Stimulated activated CD8-positive, alpha-beta memory T cell treated with anti-CD3 and anti-CD28 coated beads, Interleukin-12 subunit alpha, Interleukin-12 subunit beta, amount 100 ng/mL, for 24 hours (primary cell): ENCODE results near the gene NEK4.

Experiments used
- DNase-seq: peaks from one replicate; pipeline ENCODE4 v3.0.0-alpha.2; 2020; ENCODE audit errors: extremely low read depth

The NEK4 gene

GRCh38 chr3:52770496-52771333, at the start of gene NEK4:
NEK4 (minus strand) TSS chr3:52770940; CDS start chr3:52770746, 194 bp downstream.
- peak; percentile 68 for DNase-seq

- no peak for DNase-seq
Measured at GRCh38 chr3:52819936-52820335, 49.2 kb upstream of the NEK4 start.

- no peak for DNase-seq
Measured at GRCh38 chr3:52817860-52818259, 47.1 kb upstream of the NEK4 start.

- DNase-seq = no peak
Measured at GRCh38 chr3:52817221-52817620, 46.5 kb upstream of the NEK4 start.

DNA sequence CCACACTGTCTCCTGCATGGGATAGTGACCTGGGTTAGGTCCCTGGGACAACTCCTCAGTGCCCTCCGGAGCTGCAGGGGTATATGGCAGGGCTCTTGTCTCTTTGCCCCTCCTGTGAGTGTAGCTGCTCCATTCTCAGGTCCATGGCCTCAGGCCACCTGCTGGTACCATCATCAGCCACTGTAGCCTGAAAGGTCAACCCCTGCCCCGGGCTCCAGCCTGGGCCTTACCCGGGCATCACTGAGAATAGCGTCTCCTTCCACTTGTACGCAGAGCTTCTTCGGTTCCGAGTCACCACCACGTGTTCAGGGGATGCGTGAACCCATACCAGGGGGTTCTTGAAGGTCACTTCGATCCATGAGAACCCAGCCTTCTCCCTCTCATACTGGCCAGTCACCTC, 45.9 kb upstream of the NEK4 start:
- DNase-seq = no peak

DNA sequence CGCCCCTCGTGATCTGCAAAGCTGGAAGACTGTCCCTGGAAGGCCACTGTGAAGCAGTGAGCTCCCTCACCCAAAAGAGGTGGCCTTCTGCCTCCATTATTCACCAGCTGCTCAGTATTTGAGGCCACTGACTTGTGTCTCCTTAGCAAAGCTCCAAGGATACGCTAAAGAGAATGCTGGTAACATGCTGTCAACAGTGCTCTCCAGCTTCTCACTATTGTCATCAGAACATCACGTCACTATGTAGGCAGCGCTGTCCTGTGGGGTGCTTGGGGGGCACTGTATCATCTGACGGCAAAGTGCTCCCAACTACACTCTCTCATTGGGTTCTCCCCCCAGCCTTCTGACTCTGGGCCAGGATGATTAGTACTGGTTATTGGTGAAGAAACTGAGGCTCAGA, 45.5 kb upstream of the NEK4 start:
- DNase-seq = no peak

- no peak for DNase-seq
Measured at GRCh38 chr3:52813810-52814209, 43.1 kb upstream of the NEK4 start.

GRCh38 chr3:52811452-52812011, 40.8 kb upstream of the NEK4 start:
- no peak for DNase-seq

- DNase-seq = no peak
Measured at GRCh38 chr3:52810923-52811322, 40.2 kb upstream of the NEK4 start.

DNA sequence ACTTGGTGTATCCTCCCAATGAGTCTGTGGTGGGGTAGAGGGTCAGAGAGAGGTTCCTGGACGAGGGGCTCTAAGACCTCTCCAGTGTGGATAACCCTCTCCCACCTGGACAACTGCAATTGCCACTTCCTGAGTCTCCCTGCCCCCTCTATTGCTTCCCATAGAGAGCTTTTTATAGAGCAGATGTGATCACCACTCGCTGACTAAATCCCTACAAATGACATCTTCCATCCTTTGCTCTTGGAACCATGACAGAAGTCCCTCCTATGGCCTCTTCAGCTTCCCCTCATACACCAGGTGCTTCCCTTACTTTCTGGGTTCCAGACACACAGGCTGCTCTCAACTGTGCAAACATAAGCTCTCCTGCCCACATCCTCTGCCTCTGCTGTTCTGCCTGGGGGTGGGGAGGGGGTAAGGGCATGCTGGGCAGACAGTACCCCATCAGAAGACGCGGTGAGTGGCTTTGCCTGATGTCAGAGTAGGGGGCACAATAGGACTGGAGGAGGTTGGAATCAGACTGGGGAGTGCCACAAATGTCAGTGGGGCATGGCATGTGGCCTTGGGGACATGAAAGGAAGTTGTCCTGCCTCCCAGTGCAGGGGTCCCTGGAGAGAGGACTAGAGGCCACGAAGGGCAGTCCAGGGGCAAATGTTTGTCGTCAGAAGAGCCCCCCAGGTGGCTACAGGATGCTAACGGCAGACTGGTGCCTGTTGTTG, 39.1 kb upstream of the NEK4 start:
- no peak for DNase-seq

- no peak for DNase-seq
Measured at GRCh38 chr3:52809149-52809548, 38.4 kb upstream of the NEK4 start.

GRCh38 chr3:52805270-52806039, 34.7 kb upstream of the NEK4 start:
- DNase-seq = no peak

DNA sequence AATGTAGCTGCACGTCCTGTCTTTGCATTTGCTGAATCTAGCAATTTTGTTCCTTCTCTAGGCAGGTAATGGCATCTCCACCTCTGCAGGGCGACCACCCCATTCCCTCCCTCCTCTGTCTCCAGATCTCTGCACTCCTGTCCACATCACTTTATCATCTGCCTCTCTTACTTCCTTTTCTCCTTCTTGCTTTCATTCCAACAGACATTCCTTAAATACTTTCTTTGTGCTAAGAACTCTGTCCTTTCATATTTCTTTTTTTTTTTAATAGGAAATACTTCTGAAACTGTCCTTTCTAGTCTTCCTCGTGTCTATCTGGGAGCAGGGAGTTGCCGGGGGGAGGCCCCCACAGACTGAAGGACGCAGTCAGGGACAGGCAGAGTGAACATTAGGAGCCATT, 31.1 kb upstream of the NEK4 start:
- DNase-seq = no peak

- DNase-seq = no peak
Measured at GRCh38 chr3:52800079-52800478, 29.3 kb upstream of the NEK4 start.

DNA sequence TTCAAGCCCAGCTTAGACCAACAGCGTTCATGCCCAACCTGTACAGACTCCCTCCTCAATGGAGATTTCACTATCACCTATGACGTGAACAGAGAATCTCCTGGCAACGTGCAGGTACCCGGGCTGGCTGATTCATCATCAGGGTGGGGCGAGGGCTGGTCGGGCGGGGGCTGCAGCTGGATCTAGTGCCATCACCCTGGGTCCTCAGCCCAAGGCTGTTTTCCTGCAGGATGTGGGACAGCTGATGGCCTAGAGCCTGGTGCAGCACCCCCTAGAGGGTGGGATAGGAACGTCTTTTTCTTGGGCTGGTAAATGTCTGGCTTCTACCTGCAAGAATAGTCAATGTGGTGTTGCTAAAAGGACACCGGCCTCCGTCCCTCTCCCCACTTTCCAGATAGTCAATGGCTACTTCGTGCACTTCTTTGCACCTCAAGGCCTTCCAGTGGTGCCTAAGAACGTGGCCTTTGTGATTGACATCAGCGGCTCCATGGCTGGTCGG, 28.3 kb upstream of the NEK4 start:
- DNase-seq = no peak

DNA sequence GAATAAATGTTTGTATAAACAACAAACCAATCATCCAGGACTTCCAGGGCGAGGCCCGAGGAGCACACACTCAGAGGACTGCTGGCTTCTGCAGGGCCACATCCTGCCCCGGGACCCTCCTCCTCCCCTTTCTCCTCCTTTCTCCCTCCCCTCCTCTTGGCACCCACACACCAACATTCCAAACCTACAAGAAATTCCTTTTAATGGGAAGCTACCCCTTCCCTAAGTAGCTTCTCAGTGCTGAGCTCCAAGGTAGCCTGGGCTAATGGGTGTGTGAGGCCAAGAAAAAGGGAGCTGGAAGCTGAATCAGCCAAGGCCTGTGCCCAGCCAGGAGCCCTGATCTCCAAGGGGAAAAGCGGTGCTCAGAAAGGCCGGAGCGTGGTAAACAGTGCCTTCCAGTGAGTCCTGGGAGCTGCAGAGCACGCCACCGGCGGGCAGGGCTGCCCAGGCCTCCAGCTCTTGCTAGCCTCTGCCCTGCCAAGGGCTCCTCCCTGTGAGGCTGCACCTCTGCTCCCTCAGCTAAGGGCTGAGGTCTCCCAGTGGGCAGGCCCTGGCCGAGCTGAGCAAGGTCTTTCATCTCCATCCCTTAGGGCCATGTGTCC, 27.7 kb upstream of the NEK4 start:
- no peak for DNase-seq

DNA sequence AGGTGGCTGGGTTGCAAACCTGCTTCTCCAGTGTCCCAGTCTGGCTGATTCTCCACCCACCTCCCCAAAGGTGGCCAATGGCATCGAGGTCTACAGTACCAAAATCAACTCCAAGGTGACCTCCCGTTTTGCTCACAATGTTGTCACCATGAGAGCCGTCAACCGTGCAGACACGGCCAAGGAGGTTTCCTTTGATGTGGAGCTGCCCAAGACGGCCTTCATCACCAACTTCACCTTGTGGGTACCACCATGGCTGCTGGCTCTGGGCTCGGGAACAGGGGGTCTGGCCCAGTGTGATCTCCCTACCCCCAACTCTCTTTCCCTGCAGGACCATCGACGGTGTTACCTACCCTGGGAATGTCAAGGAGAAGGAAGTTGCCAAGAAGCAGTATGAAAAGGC, 25.7 kb upstream of the NEK4 start:
- DNase-seq = no peak

DNA sequence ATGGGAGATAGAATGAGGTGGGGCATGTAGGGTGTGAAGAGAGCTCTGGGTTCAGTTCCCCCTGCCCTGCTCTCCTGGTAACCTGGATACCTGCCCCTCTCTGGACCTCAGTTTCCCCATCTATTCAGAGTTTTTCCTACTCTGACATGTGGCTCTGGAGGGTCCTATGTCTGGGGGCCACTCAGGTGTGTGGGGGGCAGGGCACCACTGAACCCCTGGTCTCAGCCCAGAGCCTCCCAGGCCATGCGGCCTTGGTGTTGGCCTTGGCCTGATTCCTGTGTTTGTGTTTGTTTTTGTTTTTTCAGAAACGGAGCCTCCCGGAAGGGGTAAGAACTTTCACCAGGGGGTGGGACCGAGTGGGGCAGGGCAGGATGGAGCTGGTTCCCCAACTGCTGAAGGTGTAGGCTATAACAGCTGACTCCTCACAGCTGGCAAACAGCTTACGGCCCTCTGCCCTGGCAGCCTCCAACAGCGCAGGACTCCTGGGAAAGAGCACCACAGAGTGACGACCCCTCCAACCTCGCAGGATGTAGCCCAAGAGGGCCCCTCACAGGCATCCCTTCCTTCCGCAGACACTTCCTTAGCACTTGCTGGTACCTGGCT, 24.7 kb upstream of the NEK4 start:
- DNase-seq = no peak

DNA sequence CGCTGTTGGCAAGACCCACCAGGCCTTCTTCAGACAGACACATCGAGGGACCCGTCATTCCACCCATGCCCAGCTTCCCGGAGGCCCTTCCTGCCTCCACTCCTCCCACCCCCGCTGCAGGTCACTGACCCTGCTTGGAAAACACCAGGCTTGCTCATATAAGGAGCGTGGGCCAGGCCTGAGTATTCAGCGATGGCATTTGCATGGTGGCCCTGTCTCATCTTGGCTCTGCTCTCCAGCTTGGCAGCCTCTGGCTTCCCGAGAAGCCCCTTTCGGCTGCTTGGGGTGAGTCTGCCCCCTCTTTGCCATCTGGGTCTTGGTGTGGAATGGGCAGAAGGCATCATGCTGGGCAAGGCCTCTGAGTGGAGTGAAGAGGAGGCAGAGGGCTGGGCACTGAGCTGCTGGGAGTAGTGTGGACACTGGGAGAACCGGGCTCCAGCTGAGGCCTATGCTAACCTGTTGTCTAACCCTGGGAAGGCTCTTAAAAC, 23.9 kb upstream of the NEK4 start, which contains the start of gene ITIH3:
TSS of gene ITIH3 (plus strand) at position 185 of the 488 bp plus-strand sequence. CDS start at position 193, 8 bp downstream.
- no peak for DNase-seq

DNA sequence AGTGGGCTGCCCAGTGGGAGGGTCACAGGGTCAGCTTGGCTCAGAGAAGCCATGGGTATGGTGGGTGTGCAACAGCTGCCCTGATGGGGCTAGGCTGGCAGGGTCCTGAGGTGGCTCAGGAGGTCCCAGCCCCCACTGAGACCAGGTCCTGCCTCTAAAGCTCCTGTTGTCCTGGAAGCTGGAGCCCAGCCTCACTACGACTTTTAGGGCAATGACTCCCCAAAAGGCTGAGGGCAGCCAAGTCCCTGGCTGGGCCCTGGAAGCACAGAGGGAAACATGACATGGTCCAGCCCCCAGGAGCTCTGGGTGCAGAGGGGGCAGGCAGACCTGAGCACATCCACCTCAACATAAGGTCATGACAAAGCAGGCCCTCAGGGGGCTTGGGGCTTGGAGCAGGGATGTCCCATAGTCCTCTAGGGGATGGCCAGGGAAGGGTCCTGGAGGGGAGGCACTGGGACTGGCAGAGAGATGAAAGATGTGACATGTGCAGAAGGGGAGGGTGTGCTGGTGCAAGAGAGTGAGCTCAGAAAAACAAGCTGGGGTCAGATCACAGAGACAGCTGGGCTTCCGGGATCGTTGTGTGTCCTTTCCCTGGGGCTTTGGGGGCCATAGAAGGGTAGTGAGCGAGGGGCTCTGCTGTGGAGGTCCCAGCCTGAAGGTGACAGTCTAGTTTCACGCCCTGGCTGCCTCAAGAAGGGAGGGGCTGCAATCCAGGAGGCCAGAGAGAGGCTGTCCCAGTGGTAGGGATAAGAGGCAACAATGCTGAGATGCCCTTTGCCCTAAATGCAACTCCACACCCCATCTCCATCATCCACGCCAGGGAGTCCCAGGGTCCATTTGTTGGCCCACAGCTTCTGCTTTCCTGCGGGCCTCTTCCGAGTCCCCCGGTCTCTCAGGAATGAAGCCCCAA, 23.2 kb upstream of the NEK4 start:
- DNase-seq = no peak
